Neural progenitor cell (in vitro differentiated cells): ENCODE measurements around the gene KRT72.

Experiments
- CTCF ChIP-seq: fragments of 200-600 bp; sonication (generic); IDR thresholded peaks from 2 replicates; pipeline ENCODE4 v1.5.1; 2017; ENCODE audit warnings: antibody characterized with exemption, mild to moderate bottlenecking
- EZH2 ChIP-seq: fragments of 200-600 bp; sonication (generic); IDR thresholded peaks from 2 replicates; pipeline ENCODE4 v1.6.1; 2017; ENCODE audit warnings: antibody characterized with exemption, mild to moderate bottlenecking, moderate library complexity
- EZH2phosphoT487 ChIP-seq: fragments of 200-600 bp; sonication (generic); IDR thresholded peaks from 2 replicates; pipeline ENCODE4 v1.6.1; 2017; ENCODE audit warnings: antibody characterized with exemption

GRCh38 chr12:52552681-52553195 lies 48.5 kb downstream of the KRT72 start, which contains the start of gene KRT71:
- TF ChIP-seq EZH2phosphoT487 (no peak), EZH2 (no peak), CTCF (no peak)
